Measurements from ENCODE around the gene ANO10.
"Not testable (repeated sequence)": the region's sequence is repeated elsewhere in the genome, so short reads cannot be mapped to it uniquely, and the experiment has no call there.

ANO10 gene

GRCh38 chr3:43621656-43622432, at the start of gene ANO10:
ANO10 (minus strand) TSS chr3:43622011; CDS start chr3:43605852, 16,159 bp downstream.
- peak; percentile 87 for DNase-seq

DNA sequence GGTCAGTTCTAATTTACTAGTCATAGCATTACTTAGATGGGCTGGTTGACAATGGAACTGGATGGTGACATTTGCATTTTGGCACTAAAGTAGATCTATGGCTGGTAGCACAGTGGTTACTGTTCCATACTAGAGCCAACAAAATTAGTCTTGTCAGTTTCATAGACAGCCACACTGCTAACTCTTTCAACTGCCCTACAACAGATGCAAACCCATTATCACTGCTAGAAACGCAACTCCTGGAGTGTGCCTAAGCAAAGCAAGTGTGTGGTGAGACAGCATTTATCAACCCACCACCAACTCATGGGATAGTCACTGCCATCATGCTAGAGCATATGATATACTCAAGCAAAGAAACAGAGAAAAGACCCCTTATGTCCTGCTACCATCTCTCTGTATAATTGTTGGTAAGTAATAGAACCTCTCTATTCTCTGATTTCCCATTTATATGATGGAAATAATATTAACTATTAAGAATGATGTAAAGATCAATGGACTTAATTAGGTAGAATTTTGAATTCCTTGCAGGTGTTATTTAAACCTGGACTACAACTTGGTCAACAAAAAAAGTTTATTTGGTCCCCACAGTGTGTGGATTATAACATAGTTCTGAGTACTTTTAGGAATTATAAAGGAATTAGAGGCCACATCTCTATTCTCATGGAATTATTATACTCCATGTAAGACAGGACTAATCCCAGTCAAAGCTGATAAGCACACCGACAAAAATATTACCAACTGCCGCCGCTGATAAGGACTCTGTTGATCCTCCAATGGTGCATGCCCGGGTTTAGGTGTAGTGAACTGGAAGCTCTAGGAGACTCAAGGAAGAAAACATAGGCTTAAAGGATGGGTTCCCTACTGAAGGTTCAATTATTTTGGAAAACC, 49.1 kb upstream of the ANO10 start:
- no peak for DNase-seq

DNA sequence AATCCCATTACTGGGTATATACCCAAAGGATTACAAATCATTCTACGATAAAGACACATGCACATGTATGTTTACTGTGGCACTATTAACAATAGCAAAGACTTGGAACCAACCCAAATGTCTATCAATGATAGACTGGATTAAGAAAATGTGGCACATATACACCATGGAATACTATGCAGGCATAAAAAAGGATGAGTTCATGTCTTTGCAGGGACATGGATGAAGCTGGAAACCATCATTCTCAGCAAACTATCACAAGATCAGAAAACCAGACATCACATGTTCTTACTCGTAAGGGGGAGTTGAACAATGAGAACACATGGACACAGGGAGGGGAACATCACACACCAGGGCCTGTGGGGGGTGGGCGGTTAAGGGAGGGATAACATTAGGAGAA, 43.2 kb upstream of the ANO10 start:
- DNase-seq, result not testable (repeated sequence)

GRCh38 chr3:43661376-43661775, 39.6 kb upstream of the ANO10 start:
- not testable (repeated sequence) for DNase-seq

DNA sequence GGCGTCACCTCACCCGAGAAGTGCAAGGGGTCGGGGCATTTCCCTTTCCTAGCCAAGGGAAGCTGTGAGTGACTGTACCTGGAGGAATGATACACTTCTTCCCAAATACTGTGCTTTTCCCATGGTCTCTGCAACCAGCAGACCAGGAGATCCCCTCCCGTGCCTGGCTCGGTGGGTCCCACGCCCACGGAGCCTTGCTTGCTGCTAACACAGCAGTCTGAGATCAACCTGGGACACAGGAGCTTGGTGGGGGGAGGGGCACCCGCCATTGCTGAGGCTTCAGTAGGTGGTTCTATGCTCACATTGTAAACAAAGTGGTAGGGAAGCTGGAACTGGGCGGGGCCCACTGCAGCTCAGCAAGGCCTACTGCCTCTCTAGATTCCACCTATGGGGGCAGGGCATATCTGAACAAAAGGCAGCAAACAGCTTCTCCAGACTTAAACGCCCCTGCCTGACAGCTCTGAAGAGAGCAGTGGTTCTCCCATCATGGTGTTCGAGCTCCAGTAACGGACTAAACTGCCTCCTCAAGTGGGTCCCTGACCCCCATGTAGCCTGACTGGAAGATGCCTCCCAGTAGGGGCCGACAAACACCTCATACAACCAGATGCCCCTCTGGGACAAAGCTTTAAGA, 37.6 kb upstream of the ANO10 start:
- DNase-seq, result no peak

GRCh38 chr3:43656390-43656789, 34.6 kb upstream of the ANO10 start:
- DNase-seq, result not testable (repeated sequence)

GRCh38 chr3:43650345-43650744, 28.5 kb upstream of the ANO10 start:
- no peak for DNase-seq

DNA sequence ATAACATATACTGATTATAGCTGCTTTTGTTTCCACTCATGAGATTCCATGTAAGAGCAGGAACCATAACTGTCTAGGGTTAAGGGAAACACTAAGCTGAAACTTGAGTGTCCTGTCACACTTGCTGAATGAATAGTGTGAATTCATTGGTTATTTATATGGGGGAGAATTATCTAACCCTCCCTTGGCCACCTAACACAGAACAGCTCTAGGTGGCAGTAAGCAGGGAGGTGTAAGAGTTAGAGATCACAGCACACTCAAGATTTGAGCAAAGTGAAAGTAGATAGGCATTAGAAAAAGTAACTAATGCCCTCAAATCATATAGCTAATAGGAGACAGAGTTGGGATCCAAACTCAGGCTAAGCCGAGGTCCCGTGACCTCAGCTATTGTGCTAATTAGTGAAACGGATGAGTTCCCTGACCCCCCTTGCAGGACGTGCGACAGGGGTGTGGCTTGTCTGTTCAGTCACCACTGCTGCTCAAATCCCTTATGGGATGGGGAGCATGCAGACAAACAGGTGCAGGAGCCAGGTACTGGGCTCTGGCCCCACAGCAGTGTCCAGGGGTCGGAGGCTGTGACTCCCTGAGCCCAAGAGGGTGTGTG, 27.7 kb upstream of the ANO10 start:
- no peak for DNase-seq

DNA sequence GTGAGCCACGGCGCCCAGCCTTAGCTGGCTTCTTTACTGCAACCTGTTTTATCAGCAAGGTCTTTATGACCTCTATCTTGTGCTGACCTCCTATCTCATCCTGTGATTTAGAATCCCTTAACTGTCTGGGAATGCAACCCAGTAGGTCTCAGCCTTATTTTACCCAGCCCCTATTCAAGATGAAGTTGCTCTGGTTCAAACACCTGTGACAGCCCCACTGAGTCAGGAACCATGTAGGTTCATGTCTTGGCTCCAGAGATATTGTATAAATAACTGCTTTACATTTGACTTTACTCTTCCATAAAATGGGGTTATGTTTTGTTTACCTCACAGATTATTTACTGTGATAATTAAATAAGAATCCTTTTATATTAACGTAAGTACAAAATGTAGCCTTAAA, 27.1 kb upstream of the ANO10 start:
- no peak for DNase-seq

DNA sequence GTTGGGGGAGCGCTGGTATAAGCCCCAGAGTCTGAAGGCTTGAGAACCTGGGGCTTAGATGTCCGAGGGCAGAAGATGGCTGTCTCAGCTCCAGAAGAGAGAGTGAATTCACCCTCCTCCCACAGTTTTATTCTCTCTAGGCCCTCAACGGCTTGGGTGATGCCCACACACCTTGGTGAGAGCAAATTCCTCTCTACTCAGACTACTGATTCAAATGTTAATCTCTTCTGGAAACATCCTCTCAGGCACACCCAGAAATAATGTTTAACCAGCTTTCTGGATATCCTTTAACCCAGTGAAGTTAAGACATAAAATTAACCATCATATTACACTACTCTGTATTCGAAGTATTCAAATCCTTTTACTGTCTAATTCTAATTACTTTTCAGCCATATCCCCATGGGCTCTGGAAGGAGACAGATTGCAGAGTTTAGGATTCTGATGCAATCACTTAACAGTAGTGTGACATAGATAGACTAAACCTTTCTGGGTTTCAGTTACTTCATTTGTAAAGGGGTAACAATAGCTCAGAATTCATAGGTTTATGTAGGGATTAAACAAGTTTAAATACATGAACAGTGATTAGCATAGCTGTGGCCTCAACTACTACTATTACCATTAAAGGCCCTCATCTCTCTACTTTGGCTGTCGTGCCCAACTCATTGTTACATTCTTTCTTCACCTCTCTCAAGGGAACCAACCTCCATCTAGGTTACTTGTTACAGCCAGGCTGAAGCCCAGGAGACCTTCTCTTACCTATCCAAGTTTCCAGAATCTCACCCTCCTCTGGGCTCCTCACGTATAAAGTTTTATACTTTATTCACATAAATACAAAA, 25.7 kb upstream of the ANO10 start:
- DNase-seq, result no peak

DNA sequence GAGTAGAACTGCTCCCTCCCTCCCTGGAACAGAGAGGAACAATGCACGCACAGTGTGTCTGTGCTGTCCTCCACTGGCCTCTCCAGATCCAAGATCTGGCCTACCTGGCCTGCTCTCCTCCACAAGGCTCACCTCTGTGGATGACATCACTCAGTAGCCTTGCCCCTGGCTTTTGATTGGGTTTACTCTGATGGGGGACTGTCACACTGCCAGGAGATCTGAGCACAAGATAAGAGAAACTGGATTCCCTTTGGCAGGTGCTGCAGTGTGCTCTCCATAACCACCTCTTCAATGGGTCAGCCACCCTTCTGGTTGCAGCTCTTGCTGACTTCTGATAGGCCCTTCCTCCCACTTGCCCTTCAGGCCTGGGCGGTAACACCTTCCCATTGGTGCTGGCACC, 22.6 kb upstream of the ANO10 start:
- no peak for DNase-seq

- DNase-seq, result no peak
Measured at GRCh38 chr3:43641306-43642114, 19.7 kb upstream of the ANO10 start.

GRCh38 chr3:43640681-43641080, 18.9 kb upstream of the ANO10 start:
- no peak for DNase-seq

DNA sequence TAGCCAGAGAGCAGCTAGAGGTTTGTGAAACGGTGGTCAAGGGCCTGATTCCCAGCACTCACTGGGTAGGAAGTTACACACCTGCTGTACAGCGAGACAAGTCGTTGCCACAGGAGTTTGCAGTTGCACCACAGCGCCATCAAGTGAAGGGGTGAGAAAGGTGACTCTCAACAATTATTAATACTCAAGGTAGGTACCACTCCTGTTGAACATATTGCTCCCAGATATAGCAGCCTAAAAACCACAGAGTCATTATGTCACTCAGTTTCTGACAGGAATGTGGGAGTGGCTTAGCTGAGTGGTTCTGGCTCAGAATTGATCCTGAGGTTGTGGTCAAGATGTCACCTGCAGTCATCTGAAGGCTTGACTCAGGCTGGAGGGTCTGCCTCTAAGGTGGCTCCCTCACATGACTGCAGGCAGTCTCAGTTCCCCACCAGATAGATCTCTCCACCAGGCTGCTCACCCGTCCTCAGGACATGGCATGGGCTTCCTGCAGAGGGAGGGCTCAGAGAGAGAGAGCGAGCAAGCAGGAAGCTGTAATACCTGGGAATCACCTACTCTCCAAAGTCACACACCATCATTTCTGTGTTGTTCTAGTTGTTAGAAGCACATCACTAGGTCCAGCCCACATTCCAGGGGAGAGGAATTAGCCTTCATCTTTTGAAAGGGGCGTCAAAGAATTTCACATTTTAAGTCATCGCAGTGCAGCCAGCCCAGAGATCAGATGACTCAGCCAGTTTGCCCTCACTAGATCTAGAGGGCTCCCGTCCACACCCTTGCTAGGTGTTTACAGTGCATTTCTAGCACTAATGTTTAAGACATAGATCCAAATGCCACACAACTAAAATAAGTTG, 17.0 kb upstream of the ANO10 start:
- no peak for DNase-seq

GRCh38 chr3:43637702-43638101, 15.9 kb upstream of the ANO10 start:
- no peak for DNase-seq

- no peak for DNase-seq
Measured at GRCh38 chr3:43632986-43633385, 11.2 kb upstream of the ANO10 start.

- DNase-seq, result peak; percentile 44
Measured at GRCh38 chr3:43632269-43632733, 10.5 kb upstream of the ANO10 start.

GRCh38 chr3:43629741-43630140, 7.9 kb upstream of the ANO10 start:
- no peak for DNase-seq

DNA sequence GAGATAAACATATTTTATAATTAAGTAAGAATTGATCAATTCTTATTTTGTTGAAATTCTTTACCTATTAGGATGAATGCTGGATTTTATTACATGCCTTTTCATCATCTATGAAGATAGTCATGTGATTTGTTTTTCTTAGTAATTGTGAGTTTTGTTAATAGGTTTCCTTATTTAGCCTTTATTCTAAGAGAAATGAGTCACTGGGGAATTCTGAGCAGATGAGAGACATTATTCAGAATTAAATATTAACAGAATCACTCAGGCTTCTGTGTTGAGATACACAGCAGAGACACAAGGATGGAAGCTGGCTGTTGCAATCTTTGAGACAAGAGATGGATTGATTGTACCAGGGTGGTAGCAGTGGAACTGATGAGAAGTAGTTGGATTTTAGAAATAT, 7.4 kb upstream of the ANO10 start:
- no peak for DNase-seq

- DNase-seq, result no peak
Measured at GRCh38 chr3:43627360-43627759, 5.5 kb upstream of the ANO10 start.

Measured in NCI-H524 treated with DMSO at 0.1 percent for 48 hours (cell line).